ENCODE data around the gene SHISA9. TPM values are rescaled to one million over a fixed set of nuclear protein-coding genes. Genes with fewer than 3 reads are reported as not detected.

The SHISA9 gene
- total RNA-seq, 3 donors from 2014 or later: 0.87 to 7.3 (median 3.0) TPM

GRCh38 chr16:12927591-12927990 is 26.2 kb downstream of the SHISA9 start:
- Histone ChIP-seq H3K4me3 (no peak overlapping the region), H3K9me3 (no peaks in the 10 kb centered on the region), H3K36me3 (ENCODE audit: low read depth) (no peaks in the 10 kb centered on the region), H3K4me1 (ENCODE audit: low read depth) (no peaks in the 10 kb centered on the region)
- TF ChIP-seq CTCF (IDR thresholded peaks at IDR 0.05): no peak
- DNase-seq: no peak
- intact Hi-C loops (cut with DNase I, micrococcal nuclease): no loop called here
- ATAC-seq: no peak

- no peak for TF ChIP-seq CTCF (IDR thresholded peaks at IDR 0.05)
- Histone ChIP-seq H3K4me1 (ENCODE audit: low read depth) (no peaks in the 10 kb centered on the region), H3K36me3 (ENCODE audit: low read depth) (no peaks in the 10 kb centered on the region), H3K9me3 (no peaks in the 10 kb centered on the region), H3K4me3 (no peak overlapping the region)
- DNase-seq (no peak), ATAC-seq (no peak)
- intact Hi-C loops (cut with DNase I, micrococcal nuclease): no loop called here
These were observed 29.5 kb downstream of the SHISA9 start for GRCh38 chr16:12930881-12931280.

- Histone ChIP-seq H3K36me3 (ENCODE audit: low read depth) (no peaks in the 10 kb centered on the region), H3K4me3 (no peak overlapping the region), H3K4me1 (ENCODE audit: low read depth) (no peaks in the 10 kb centered on the region), H3K9me3 (no peaks in the 10 kb centered on the region)
- DNase-seq: no peak
- ATAC-seq: no peak
- intact Hi-C loops (cut with DNase I, micrococcal nuclease): no loop called here
- no peak for TF ChIP-seq CTCF (IDR thresholded peaks at IDR 0.05)
These were observed 35.0 kb downstream of the SHISA9 start for GRCh38 chr16:12936391-12936790.

- TF ChIP-seq CTCF (IDR thresholded peaks at IDR 0.05): no peak
- H3K4me3 ChIP-seq: no peak overlapping the region
- intact Hi-C loops (cut with DNase I, micrococcal nuclease): no loop called here
- ATAC-seq: no peak
- no peaks in the 10 kb centered on the region for H3K9me3 ChIP-seq
- DNase-seq: no peak
- no peaks in the 10 kb centered on the region for H3K4me1 ChIP-seq (ENCODE audit: low read depth)
- H3K36me3 ChIP-seq (ENCODE audit: low read depth): no peaks in the 10 kb centered on the region
These were observed 40.5 kb downstream of the SHISA9 start for GRCh38 chr16:12941896-12942295.

GRCh38 chr16:12942861-12943260 is 41.5 kb downstream of the SHISA9 start:
- H3K9me3 ChIP-seq: no peaks in the 10 kb centered on the region
- no peak overlapping the region for H3K4me3 ChIP-seq
- TF ChIP-seq CTCF (IDR thresholded peaks at IDR 0.05): no peak
- H3K36me3 ChIP-seq (ENCODE audit: low read depth): no peaks in the 10 kb centered on the region
- ATAC-seq (no peak), DNase-seq (no peak)
- intact Hi-C loops (cut with DNase I, micrococcal nuclease): no loop called here
- H3K4me1 ChIP-seq (ENCODE audit: low read depth): no peaks in the 10 kb centered on the region

- Histone ChIP-seq H3K9me3 (no peaks in the 10 kb centered on the region), H3K4me3 (no peak overlapping the region), H3K36me3 (ENCODE audit: low read depth) (no peaks in the 10 kb centered on the region), H3K4me1 (ENCODE audit: low read depth) (no peaks in the 10 kb centered on the region)
- ATAC-seq (no peak), DNase-seq (no peak)
- intact Hi-C loops (cut with DNase I, micrococcal nuclease): no loop called here
- no peak for TF ChIP-seq CTCF (IDR thresholded peaks at IDR 0.05)
These were observed 42.9 kb downstream of the SHISA9 start for GRCh38 chr16:12944300-12944699.
